Epithelial cell of proximal tubule (primary cell): ENCODE results near the gene PCLO. TPM values are rescaled to one million over a fixed set of nuclear protein-coding genes. Genes with fewer than 3 reads are reported as not detected.
A peak's percentile ranks its signal among the peaks of the same experiment; 100 is the strongest.

Experiments used
- DNase-seq: peaks from one replicate; pipeline ENCODE4 v3.0.0-alpha.2; 2011; ENCODE audit warnings: low read depth
- H3K4me3 ChIP-seq: 2 replicates; pipeline ENCODE4 v1.5.1; 2011; ENCODE audit warnings: low read depth, mild to moderate bottlenecking, low read length
- total RNA-seq: library from RNA; depleted of rRNA; stranded (reverse); fragments of >200 nt; gene quantifications from 2 replicates; pipeline ENCODE4 v1.2.3, GENCODE V29; 2015
- TF ChIP-seq, protein P1 (sequence below): conservative IDR thresholded peaks from 2 replicates; pipeline ENCODE4 v1.5.1; 2012; ENCODE audit warnings: low read depth, mild to moderate bottlenecking, low read length

Gene PCLO
- total RNA-seq, 1 donor from 2014 or later: 0.58 TPM

DNA sequence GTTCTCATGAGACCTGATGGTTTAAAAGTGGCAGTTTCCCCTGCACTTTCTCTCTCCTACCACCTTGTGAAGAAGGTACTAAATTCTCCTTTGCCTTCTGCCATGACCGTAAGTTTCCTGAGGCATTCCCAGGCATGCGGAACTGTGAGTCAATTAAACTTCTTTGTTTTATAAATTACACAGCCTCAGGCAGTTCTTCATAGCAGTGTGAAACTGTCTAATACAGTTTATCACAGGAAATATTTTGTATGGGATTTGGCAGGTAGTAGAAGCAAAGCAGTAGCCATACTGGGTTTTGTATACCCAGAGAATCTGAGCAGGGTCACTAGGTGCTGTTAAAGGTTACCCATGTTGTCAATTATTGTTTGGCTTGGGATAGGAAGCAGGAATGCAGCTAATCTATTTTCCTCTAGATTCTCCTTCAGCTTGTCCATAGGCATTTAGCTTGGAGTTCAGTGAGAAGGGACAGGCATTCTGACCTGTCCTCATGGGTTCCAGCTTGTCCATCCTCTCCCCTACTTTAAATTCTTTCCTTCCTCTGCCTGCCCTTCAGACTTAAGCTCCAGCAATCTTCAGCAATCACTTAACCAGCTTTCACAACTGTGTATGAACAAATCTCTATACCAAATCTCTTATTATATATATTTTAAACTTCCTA is 186.7 kb downstream of the PCLO start:
- no peak overlapping the region for H3K4me3 ChIP-seq
- peak; percentile 57 for DNase-seq
- TF ChIP-seq, protein P1, sequence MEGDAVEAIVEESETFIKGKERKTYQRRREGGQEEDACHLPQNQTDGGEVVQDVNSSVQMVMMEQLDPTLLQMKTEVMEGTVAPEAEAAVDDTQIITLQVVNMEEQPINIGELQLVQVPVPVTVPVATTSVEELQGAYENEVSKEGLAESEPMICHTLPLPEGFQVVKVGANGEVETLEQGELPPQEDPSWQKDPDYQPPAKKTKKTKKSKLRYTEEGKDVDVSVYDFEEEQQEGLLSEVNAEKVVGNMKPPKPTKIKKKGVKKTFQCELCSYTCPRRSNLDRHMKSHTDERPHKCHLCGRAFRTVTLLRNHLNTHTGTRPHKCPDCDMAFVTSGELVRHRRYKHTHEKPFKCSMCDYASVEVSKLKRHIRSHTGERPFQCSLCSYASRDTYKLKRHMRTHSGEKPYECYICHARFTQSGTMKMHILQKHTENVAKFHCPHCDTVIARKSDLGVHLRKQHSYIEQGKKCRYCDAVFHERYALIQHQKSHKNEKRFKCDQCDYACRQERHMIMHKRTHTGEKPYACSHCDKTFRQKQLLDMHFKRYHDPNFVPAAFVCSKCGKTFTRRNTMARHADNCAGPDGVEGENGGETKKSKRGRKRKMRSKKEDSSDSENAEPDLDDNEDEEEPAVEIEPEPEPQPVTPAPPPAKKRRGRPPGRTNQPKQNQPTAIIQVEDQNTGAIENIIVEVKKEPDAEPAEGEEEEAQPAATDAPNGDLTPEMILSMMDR: no peak

DNA sequence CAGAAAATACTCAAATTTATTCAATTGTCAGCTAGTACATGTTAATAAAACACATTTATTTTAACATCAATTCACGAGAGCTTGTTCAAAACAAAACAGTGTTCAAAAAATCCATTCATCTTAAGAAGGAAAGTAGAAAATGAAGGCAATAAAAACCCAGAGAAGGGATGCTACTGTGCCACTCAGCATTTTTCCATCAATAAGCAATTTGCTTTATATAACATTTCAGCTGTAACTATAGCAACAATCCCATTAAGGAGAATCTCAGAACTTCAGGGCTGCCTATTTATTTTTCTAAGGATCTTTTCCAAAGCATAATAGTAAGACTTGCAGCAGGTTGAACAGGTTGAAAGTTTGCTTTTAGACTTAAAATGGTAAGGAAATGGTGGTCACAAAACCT is 190.5 kb downstream of the PCLO start:
- no peak for DNase-seq
- H3K4me3 ChIP-seq: no peak overlapping the region
- TF ChIP-seq, protein P1: no peak

DNA sequence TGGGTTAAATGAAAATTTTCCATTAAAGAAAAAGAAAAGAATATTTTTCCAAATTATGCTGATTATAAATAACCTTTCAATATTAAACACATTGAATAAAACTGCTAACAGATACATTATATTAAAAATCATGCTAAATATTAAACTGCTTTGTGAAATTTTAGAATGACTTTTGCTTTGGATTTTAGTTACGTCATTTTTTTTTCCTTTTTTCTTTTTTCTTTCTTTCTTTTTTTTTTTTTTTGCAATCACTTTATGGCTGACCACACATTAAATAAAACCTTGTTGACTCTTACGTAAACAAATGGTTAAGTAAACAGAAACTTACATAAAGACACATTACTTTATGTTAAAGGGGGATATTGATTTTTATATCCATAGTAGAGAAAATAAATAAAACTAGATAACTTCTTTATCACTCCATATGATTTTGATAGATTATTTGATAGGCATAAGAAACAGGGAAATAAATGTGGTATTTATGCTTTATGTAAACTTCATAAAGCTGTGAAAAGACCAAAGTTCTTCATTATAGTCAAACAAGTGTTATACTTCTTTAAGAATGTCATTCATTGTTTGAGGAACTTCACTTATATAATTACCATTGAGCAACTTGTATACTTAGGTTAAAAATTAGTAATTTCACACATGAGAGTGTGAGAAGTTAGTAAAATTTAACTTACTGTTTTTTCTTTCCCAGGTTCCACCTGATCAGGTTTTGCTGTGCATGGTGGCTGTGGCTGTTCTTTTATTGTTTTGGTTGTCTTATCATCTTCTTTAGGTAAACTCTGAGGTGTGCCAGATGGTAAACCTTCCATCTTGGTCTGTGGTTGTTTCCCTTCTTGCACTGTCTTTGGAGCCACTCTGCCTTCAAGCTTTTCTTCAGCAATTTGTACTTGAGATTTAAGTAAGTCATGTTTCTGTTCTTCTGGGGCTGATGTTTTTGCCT is 197.3 kb downstream of the PCLO start:
- no peak overlapping the region for H3K4me3 ChIP-seq
- TF ChIP-seq, protein P1: no peak
- DNase-seq: peak; percentile 35

DNA sequence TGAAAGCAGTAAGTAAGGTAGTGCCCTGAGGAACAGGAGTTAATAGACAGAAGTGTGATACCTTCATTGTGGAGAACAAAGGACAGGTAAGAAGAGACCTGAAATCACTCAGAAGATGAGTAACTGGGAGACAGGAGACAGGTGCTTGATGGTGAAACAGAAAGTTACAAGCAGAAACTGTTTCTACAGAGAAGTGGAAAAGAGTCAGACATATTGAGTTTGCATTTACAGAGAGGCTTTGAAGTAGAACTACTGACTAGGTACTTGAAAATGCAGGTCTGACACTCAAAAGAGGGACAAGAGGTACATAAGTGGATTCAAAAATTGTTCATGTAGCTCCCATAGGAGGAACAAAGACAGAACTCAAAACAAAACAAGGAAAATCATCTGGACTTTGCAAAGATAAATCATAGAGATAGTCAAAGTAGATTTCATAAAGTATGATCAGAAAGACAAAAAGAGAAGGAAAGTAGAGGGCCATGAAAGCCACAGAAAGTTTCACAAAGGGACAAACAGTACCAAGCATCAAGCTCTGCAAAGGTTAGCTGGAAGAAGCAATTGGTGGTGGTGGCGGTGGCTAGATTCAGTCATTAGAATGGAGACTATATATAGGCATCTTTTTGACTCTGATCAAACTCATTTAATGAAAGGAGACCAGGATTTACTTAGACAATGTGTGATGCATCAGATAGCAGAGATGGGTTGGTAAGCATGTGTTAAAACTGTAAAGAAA is 198.4 kb downstream of the PCLO start:
- no peak overlapping the region for H3K4me3 ChIP-seq
- TF ChIP-seq, protein P1: no peak
- no peak for DNase-seq

DNA sequence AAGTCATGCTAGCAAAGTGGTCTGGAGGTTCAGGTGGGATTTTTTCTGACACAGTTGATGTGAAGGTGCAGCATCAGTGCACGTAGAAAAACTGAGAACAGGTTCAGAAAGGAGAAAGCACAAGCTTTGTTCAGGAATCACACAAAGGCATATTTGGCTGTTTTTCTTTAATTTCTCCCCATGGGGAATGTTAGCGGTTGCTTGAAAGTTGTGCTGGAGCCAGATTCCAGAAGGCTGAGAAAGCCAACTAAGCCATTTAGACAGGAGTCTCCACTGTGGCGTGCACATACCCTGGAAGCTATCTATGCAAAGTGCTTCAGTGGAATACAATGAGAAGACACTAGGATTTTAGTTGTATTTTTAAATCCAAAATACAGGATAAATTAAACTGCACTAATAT is 201.4 kb downstream of the PCLO start:
- TF ChIP-seq, protein P1: no peak
- no peak for DNase-seq
- no peak overlapping the region for H3K4me3 ChIP-seq

DNA sequence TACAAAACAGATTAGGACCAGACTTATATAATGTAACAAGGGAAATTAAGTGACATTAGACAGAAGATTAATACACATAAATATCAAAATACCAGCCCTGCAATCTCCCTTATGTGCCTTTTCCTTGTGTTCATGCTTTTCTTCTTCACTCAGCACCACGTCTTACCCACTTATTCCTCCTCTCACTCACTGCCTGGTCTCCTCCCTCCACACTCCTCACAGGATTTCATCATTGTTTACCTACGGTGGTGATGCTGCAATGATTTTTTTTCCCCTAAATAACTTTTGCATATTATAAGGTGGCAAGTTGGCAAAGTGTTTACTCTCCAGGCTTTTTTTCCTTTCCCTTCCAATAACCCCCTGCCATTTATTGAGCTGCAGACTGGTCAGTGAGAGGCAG is 203.2 kb downstream of the PCLO start:
- TF ChIP-seq, protein P1: no peak
- DNase-seq: no peak
- no peak overlapping the region for H3K4me3 ChIP-seq
